Ascending aorta (tissue), 2 donors: ENCODE measurements around the gene CCDC57. TPM values are rescaled to one million over a fixed set of nuclear protein-coding genes. Genes with fewer than 3 reads are reported as not detected.

Experiments used
- DNase-seq, 2 donors: peaks; one replicate each; pipeline ENCODE4 v3.0.0-alpha.2; 2019; ENCODE audit warnings: low spot score in 2 of 2
- H3K27ac ChIP-seq, 2 donors: fragments of 200-600 bp; sonication (generic); one replicate each; pipeline ENCODE4 v1.5.1; 2016 to 2017; ENCODE audit warnings: mild to moderate bottlenecking in 1 of 2
- H3K27me3 ChIP-seq: fragments of 200-600 bp; sonication (generic); one replicate; pipeline ENCODE4 v1.5.1; 2017
- H3K36me3 ChIP-seq, 2 donors: fragments of 200-600 bp; sonication (generic); one replicate each; pipeline ENCODE4 v1.5.1; 2016
- H3K4me1 ChIP-seq, 2 donors: fragments of 200-600 bp; sonication (generic); one replicate each; pipeline ENCODE4 v1.5.1; 2016 to 2017; ENCODE audit warnings: mild to moderate bottlenecking in 1 of 2
- H3K4me3 ChIP-seq, 2 donors: fragments of 200-600 bp; sonication (generic); one replicate each; pipeline ENCODE4 v1.5.1; 2016 to 2017; ENCODE audit warnings: mild to moderate bottlenecking in 1 of 2
- H3K9me3 ChIP-seq, 2 donors: fragments of 200-600 bp; sonication (generic); one replicate each; pipeline ENCODE4 v1.5.1; 2016
- CTCF ChIP-seq, 3 experiments: fragments of 200-600 bp in 2 of 3; fragments of 450-650 bp in 1 of 3; sonication (generic) in 2 of 3; IDR thresholded peaks; one replicate each; pipeline ENCODE4 v1.5.1; 2016 to 2019; ENCODE audit warnings: antibody characterized with exemption in 3 of 3, mild to moderate bottlenecking in 1 of 3, moderate library complexity in 1 of 3
- intact Hi-C: fragments of 100-400 bp; cut with DNase I; formaldehyde crosslinking; loops from one replicate; pipeline ENCODE4 v1.15.1; 2023
- total RNA-seq: library from RNA; depleted of rRNA; stranded (reverse); fragments of >200 nt; gene quantifications from one replicate; pipeline ENCODE4 v1.1.0, GENCODE V29; 2016

Gene CCDC57
- total RNA-seq, 1 donor from 2014 or later: 12.8 TPM

GRCh38 chr17:82129095-82129494 lies 83.5 kb downstream of the CCDC57 start:
- no peak for TF ChIP-seq CTCF (IDR thresholded peaks at IDR 0.05)
- no peak overlapping the region for H3K4me3 ChIP-seq
- no peak for DNase-seq
- H3K4me1 ChIP-seq: no peaks in the 10 kb centered on the region
- intact Hi-C loops: no loop called here
- H3K36me3 ChIP-seq: peaks cover 0 to 13% of the 10 kb centered on the region in 2 donors
- no peaks in the 10 kb centered on the region for H3K9me3 ChIP-seq
- no peak overlapping the region for H3K27ac ChIP-seq
- no peaks in the 10 kb centered on the region for H3K27me3 ChIP-seq

GRCh38 chr17:82128287-82128686 lies 84.4 kb downstream of the CCDC57 start:
- Histone ChIP-seq H3K36me3 (peaks cover 0 to 13% of the 10 kb centered on the region in 2 donors), H3K4me1 (no peaks in the 10 kb centered on the region), H3K9me3 (no peaks in the 10 kb centered on the region), H3K4me3 (no peak overlapping the region), H3K27ac (no peak overlapping the region), H3K27me3 (no peaks in the 10 kb centered on the region)
- no peak for TF ChIP-seq CTCF (IDR thresholded peaks at IDR 0.05)
- intact Hi-C loops: no loop called here
- no peak for DNase-seq

GRCh38 chr17:82127704-82128103 lies 84.9 kb downstream of the CCDC57 start:
- peaks cover 0 to 13% of the 10 kb centered on the region in 2 donors for H3K36me3 ChIP-seq
- no peak overlapping the region for H3K4me3 ChIP-seq
- TF ChIP-seq CTCF (IDR thresholded peaks at IDR 0.05): no peak
- no peak overlapping the region for H3K27ac ChIP-seq
- intact Hi-C loops: no loop called here
- no peaks in the 10 kb centered on the region for H3K27me3 ChIP-seq
- H3K9me3 ChIP-seq: no peaks in the 10 kb centered on the region
- DNase-seq: no peak
- H3K4me1 ChIP-seq: no peaks in the 10 kb centered on the region

GRCh38 chr17:82127315-82127595 lies 85.4 kb downstream of the CCDC57 start:
- no peak for TF ChIP-seq CTCF (IDR thresholded peaks at IDR 0.05)
- no peak overlapping the region for H3K4me3 ChIP-seq
- intact Hi-C loops: no loop called here
- H3K36me3 ChIP-seq: peaks cover 0 to 13% of the 10 kb centered on the region in 2 donors
- H3K9me3 ChIP-seq: no peaks in the 10 kb centered on the region
- no peak for DNase-seq
- no peaks in the 10 kb centered on the region for H3K27me3 ChIP-seq
- no peaks in the 10 kb centered on the region for H3K4me1 ChIP-seq
- no peak overlapping the region for H3K27ac ChIP-seq

- no peaks in the 10 kb centered on the region for H3K9me3 ChIP-seq
- H3K27ac ChIP-seq: no peak overlapping the region
- no peaks in the 10 kb centered on the region for H3K27me3 ChIP-seq
- no peak for DNase-seq
- peaks cover 0 to 13% of the 10 kb centered on the region in 2 donors for H3K36me3 ChIP-seq
- H3K4me3 ChIP-seq: no peak overlapping the region
- intact Hi-C loops: no loop called here
- TF ChIP-seq CTCF (IDR thresholded peaks at IDR 0.05): no peak
- no peaks in the 10 kb centered on the region for H3K4me1 ChIP-seq
These were observed 85.9 kb downstream of the CCDC57 start for GRCh38 chr17:82126556-82127314.

GRCh38 chr17:82124101-82124500 lies 88.5 kb downstream of the CCDC57 start:
- TF ChIP-seq CTCF (IDR thresholded peaks at IDR 0.05): no peak
- intact Hi-C loops: no loop called here

More at GRCh38 chr17:82124101-82124500, 88.5 kb downstream of the CCDC57 start:
- no peaks in the 10 kb centered on the region for H3K9me3 ChIP-seq
- H3K27me3 ChIP-seq: no peaks in the 10 kb centered on the region
- DNase-seq: no peak
- H3K4me3 ChIP-seq: no peak overlapping the region
- H3K4me1 ChIP-seq: no peaks in the 10 kb centered on the region
- H3K27ac ChIP-seq: no peak overlapping the region
- peaks cover 0 to 13% of the 10 kb centered on the region in 2 donors for H3K36me3 ChIP-seq
